Left lung (tissue), 10 donors: Measurements from ENCODE around the gene SLC4A11. TPM values are rescaled to one million over a fixed set of nuclear protein-coding genes. Genes with fewer than 3 reads are reported as not detected.
A peak's percentile ranks its signal among the peaks of the same experiment; 100 is the strongest.

Experiments used
- ATAC-seq: fragments of 200-7000 bp; cut with Tn5 transposase; one replicate; pipeline ENCODE4 v1.9.1; 2020; ENCODE audit warnings: moderate library complexity
- DNase-seq, 4 donors: peaks; one replicate each; pipeline ENCODE4 v3.0.0-alpha.2; 2013 to 2020
- H3K27ac ChIP-seq, 2 donors: fragments of 200-600 bp; sonication (generic) in 1 of 2; one replicate each; pipeline versions ENCODE4 v1.5.0 to v1.8.0; 2020 to 2021
- H3K27me3 ChIP-seq, 2 donors: fragments of 200-600 bp; sonication (generic) in 1 of 2; one replicate each; pipeline versions ENCODE4 v1.5.0 to v1.8.0; 2020 to 2021
- H3K36me3 ChIP-seq, 2 donors: fragments of 200-600 bp; sonication (generic) in 1 of 2; one replicate each; pipeline versions ENCODE4 v1.5.0 to v1.8.0; 2020 to 2021
- H3K4me1 ChIP-seq, 2 donors: fragments of 200-600 bp; one replicate each; pipeline ENCODE4 v1.8.0; 2021
- H3K4me3 ChIP-seq, 2 donors: fragments of 200-600 bp; sonication (generic) in 1 of 2; one replicate each; pipeline versions ENCODE4 v1.5.0 to v1.8.0; 2020 to 2021; ENCODE audit warnings: mild to moderate bottlenecking in 1 of 2
- H3K9me3 ChIP-seq, 2 donors: fragments of 200-600 bp; sonication (generic) in 1 of 2; one replicate each; pipeline versions ENCODE4 v1.5.0 to v1.8.0; 2020 to 2021
- intact Hi-C, 2 donors: fragments of 100-400 bp; cut with DNase I; formaldehyde crosslinking; loops; one replicate each; pipeline versions ENCODE4 v1.11.2 to v1.14.2; 2022
- polyA plus RNA-seq, 6 donors: library from polyadenylated mRNA; unstranded; fragments of 120-200 nt; gene quantifications; one replicate each; pipeline ENCODE4 v1.2.1, GENCODE V29; 2013; ENCODE audit not compliant: insufficient read length in 6 of 6
- total RNA-seq, 2 donors: library from RNA; stranded (reverse); fragmentation: NEBNext Ultra II Directional; extraction: Animal tissue kit (Norgen Biotek cat#: 25700); gene quantifications; one replicate each; pipeline ENCODE4 v1.2.1, GENCODE V29; 2021
- TF ChIP-seq, protein P1 (sequence below), 2 donors: fragments of 200-600 bp; sonication (generic) in 1 of 2; IDR thresholded peaks; one replicate each; pipeline versions ENCODE4 v1.5.0 to v1.8.0; 2021; ENCODE audit warnings: antibody characterized with exemption in 2 of 2
- donor health status: DM: no; HTN: yes; CAD: no.
- donor health status: DM: no; HTN: no; CAD: no.

Gene SLC4A11
- total and polyA plus RNA-seq, 8 donors: 0.44 to 4.8 (median 0.96) TPM

DNA sequence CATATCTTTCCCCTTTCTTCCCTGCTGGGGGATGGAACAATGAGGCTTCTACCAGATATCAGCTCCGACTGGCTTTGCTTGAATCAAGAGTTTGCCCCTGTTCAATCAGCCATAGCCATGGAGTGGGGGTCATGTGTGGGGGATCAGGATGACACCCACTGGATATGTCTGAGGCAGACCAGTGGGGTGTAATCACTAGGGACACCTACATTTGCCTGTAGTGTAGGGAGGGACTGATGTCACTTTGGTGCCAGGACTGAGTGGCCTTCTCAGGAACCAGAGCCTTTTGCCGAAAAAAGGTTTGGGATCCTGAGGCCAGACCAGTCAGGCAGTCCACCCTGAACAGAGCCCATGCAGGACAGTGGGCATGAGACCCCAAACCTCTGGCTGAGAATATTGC, 28.6 kb downstream of the SLC4A11 start:
- Histone ChIP-seq H3K27me3 (no peaks in the 10 kb centered on the region), H3K27ac (no peak overlapping the region), H3K9me3 (no peaks in the 10 kb centered on the region), H3K36me3 (peaks cover 0 to 27% of the 10 kb centered on the region in 2 donors), H3K4me1 (peaks cover 15 to 22% of the 10 kb centered on the region in 2 donors), H3K4me3 (peak overlapping the region; percentile 78 to 79)
- DNase-seq (no peak), ATAC-seq (no peak)
- intact Hi-C loops: no loop called here
- TF ChIP-seq, protein P1, sequence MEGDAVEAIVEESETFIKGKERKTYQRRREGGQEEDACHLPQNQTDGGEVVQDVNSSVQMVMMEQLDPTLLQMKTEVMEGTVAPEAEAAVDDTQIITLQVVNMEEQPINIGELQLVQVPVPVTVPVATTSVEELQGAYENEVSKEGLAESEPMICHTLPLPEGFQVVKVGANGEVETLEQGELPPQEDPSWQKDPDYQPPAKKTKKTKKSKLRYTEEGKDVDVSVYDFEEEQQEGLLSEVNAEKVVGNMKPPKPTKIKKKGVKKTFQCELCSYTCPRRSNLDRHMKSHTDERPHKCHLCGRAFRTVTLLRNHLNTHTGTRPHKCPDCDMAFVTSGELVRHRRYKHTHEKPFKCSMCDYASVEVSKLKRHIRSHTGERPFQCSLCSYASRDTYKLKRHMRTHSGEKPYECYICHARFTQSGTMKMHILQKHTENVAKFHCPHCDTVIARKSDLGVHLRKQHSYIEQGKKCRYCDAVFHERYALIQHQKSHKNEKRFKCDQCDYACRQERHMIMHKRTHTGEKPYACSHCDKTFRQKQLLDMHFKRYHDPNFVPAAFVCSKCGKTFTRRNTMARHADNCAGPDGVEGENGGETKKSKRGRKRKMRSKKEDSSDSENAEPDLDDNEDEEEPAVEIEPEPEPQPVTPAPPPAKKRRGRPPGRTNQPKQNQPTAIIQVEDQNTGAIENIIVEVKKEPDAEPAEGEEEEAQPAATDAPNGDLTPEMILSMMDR (IDR thresholded peaks at IDR 0.05): no peak

GRCh38 chr20:3209946-3210317, 29.1 kb downstream of the SLC4A11 start:
- Histone ChIP-seq H3K9me3 (no peaks in the 10 kb centered on the region), H3K4me3 (peak overlapping the region; percentile 78 to 79), H3K36me3 (peaks cover 0 to 23% of the 10 kb centered on the region in 2 donors), H3K27ac (peak overlapping the region; percentile 77 to 88), H3K4me1 (peaks cover 15 to 22% of the 10 kb centered on the region in 2 donors), H3K27me3 (no peaks in the 10 kb centered on the region)
- intact Hi-C loops: no loop called here
- TF ChIP-seq, protein P1 (IDR thresholded peaks at IDR 0.05): no peak
- DNase-seq (no peak), ATAC-seq (peak; percentile 48)

DNA sequence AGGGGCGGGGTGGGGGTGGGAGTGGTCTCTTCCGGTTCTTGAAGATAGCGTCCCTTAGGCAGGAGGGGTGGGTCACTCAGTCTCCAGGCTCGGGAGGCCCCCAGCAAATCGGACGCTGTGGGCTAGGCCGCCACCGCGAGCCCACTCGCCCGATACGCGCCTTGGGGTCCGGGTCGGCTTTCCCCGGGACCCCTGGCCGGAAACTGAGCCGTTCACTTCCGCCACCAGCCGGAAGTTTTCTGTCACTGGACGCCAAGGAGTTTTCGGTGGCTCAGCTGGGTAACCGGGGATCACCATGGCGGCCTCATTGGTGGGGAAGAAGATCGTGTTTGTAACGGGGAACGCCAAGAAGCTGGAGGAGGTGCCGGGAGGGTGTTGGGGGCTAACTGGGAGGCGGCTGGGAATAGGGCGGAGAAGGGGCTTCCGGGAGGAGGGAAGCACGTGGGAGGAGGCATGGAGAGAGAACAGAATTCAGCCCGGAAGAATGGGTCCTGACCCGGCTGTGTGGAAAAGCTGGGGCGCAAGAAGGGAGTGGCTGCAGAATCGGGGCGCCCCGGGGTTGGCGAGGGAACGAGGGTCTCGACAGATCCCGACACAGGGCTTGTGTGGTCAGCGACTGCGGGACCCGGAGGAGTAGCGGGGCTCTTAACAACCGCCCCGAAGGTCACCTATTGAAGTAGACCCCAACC, 29.6 kb downstream of the SLC4A11 start, which contains the start of gene ITPA:
Gene ITPA (plus strand): TSS at position 242 of the 689 bp plus-strand sequence. CDS start 54 bp downstream, at position 296.
- Histone ChIP-seq H3K27ac (peak within 1 kb of the TSS; percentile 77 to 88), H3K4me1 (peaks cover 15 to 22% of the 10 kb centered on the region in 2 donors), H3K4me3 (peak within 1 kb of the TSS; percentile 78 to 79), H3K27me3 (no peaks in the 10 kb centered on the region), H3K36me3 (peaks cover 0 to 17% of the 10 kb centered on the region in 2 donors), H3K9me3 (no peaks in the 10 kb centered on the region)
- DNase-seq: peak in 3 of 4 donors; percentile 47 to 64 (median 62)
- ATAC-seq: peak; percentile 60
- intact Hi-C loops: no loop called here
- TF ChIP-seq, protein P1 (IDR thresholded peaks at IDR 0.05): no peak

- H3K27me3 ChIP-seq: no peaks in the 10 kb centered on the region
- peak overlapping the region; percentile 78 to 79 for H3K4me3 ChIP-seq
- peaks cover 15 to 27% of the 10 kb centered on the region in 2 donors for H3K4me1 ChIP-seq
- H3K27ac ChIP-seq: peak overlapping the region; percentile 77 to 88
- peaks cover 0 to 11% of the 10 kb centered on the region in 2 donors for H3K36me3 ChIP-seq
- ATAC-seq: peak; percentile 1
- no peak for DNase-seq
- H3K9me3 ChIP-seq: no peaks in the 10 kb centered on the region
- TF ChIP-seq, protein P1 (IDR thresholded peaks at IDR 0.05): no peak
- intact Hi-C loops: no loop called here
Measured at GRCh38 chr20:3208786-3209256, 30.2 kb downstream of the SLC4A11 start.

GRCh38 chr20:3204124-3204794, 34.7 kb downstream of the SLC4A11 start, which contains the start of gene DDRGK1:
Gene DDRGK1, minus strand, starts transcription at chr20:3204682. Its CDS starts 55 bp downstream, at chr20:3204627.
- no peaks in the 10 kb centered on the region for H3K27me3 ChIP-seq
- peaks cover 0 to 33% of the 10 kb centered on the region in 2 donors for H3K36me3 ChIP-seq
- H3K4me1 ChIP-seq: peaks cover 18 to 28% of the 10 kb centered on the region in 2 donors
- peak within 1 kb of the TSS; percentile 77 to 87 for H3K27ac ChIP-seq
- TF ChIP-seq, protein P1 (IDR thresholded peaks at IDR 0.05): no peak
- intact Hi-C loops: no loop called here
- DNase-seq (peak; percentile 86 to 93 (median 88)), ATAC-seq (peak; percentile 93)
- H3K9me3 ChIP-seq: no peaks in the 10 kb centered on the region
- H3K4me3 ChIP-seq: peak within 1 kb of the TSS; percentile 88 to 99
